ENCODE data around the gene UNK. TPM values are rescaled to one million over a fixed set of nuclear protein-coding genes. Genes with fewer than 3 reads are reported as not detected.

UNK gene
- total RNA-seq, 2 experiments from 2014 or later, result 41.5 to 67.6 TPM

- BruUV-seq (replicated peaks), result no TSS peak
- peak within 1 kb of the TSS; percentile 91 for H3K4me2 ChIP-seq (ENCODE audit: low read length)
- ChIA-PET POLR2A (interaction anchor here (0.6 to 3.0 kb wide), 11 partner anchors 9 to 138 kb away, joined by 3 to 12 read pairs (median 8); partner anchors contain the start of gene UNK), CTCF (ENCODE audit: unreplicated experiment) (interaction anchor here (0.9 to 3.1 kb wide), 4 partner anchors 12 to 82 kb away, joined by 3 to 15 read pairs (median 5); partner anchors contain the start of gene UNK)
- 0 out of 2 replicates have a peak, but pooled peaks cover 4% of the 10 kb centered on the region for H3K36me3 ChIP-seq (ENCODE audit: insufficient read depth, low read length)
- no peaks in the 10 kb centered on the region for H3K9me3 ChIP-seq (ENCODE audit: low read length)
- H3K4me3 ChIP-seq (ENCODE audit: low read depth, low read length, poor library complexity, severe bottlenecking), result peak within 1 kb of the TSS; percentile 75
- peak within 1 kb of the TSS; percentile 22 for H3K27ac ChIP-seq (ENCODE audit: low read depth, low read length, poor library complexity, severe bottlenecking)
- peak within 1 kb of the TSS; percentile 81 for H2AFZ ChIP-seq (ENCODE audit: low read length)
- H3K4me1 ChIP-seq (ENCODE audit: insufficient read depth, low read length, poor library complexity, severe bottlenecking), result peaks cover 18% of the 10 kb centered on the region
- no peaks in the 10 kb centered on the region for H3K79me2 ChIP-seq (ENCODE audit: insufficient read depth, low read depth, low read length)
- peak; percentile 48 for TF ChIP-seq CTCF (conservative IDR thresholded peaks at IDR 0.05; ENCODE audit: low read length)
- TF ChIP-seq EZH2phosphoT487 (IDR thresholded peaks at IDR 0.05; ENCODE audit: borderline replicate concordance, low read depth, low read length), result no peak
- H4K20me1 ChIP-seq (ENCODE audit: insufficient read depth, low read length), result no peaks in the 10 kb centered on the region
- DNase-seq (ENCODE audit: low spot score), result peak; percentile 91
- H3K9me2 ChIP-seq (ENCODE audit: insufficient read depth, low read length), result no peaks in the 10 kb centered on the region
- intact Hi-C loops (cut with micrococcal nuclease; ENCODE audit: unreplicated experiment), result loop anchor here (1.0 kb wide), 3 partner anchors 14 to 83 kb away; a partner anchor contains a TSS
Measured at GRCh38 chr17:75764711-75765421, 19.7 kb upstream of the UNK start, which contains the start of gene GALK1. Gene GALK1 (minus strand): TSS chr17:75765192. CDS start chr17:75765136, 56 bp downstream.

GRCh38 chr17:75765981-75766380 is 18.6 kb upstream of the UNK start:
- H2AFZ ChIP-seq (ENCODE audit: low read length), result no peak overlapping the region
- intact Hi-C loops (cut with micrococcal nuclease; ENCODE audit: unreplicated experiment), result loop anchor here (1.0 kb wide), 1 partner anchor 13 kb away; a partner anchor contains a TSS
- H3K9me2 ChIP-seq (ENCODE audit: insufficient read depth, low read length), result no peaks in the 10 kb centered on the region
- H3K79me2 ChIP-seq (ENCODE audit: insufficient read depth, low read depth, low read length), result no peaks in the 10 kb centered on the region
- CTCF ChIA-PET (ENCODE audit: unreplicated experiment), result interaction anchor here (0.6 to 3.1 kb wide), 6 partner anchors 10 to 89 kb away, joined by 3 to 15 read pairs (median 4); partner anchors contain the start of genes UNK and WBP2
- TF ChIP-seq EZH2phosphoT487 (IDR thresholded peaks at IDR 0.05; ENCODE audit: borderline replicate concordance, low read depth, low read length) (no peak), CTCF (conservative IDR thresholded peaks at IDR 0.05; ENCODE audit: low read length) (no peak)
- peaks cover 18% of the 10 kb centered on the region for H3K4me1 ChIP-seq (ENCODE audit: insufficient read depth, low read length, poor library complexity, severe bottlenecking)
- DNase-seq (ENCODE audit: low spot score), result no peak
- POLR2A ChIA-PET, result interaction anchor here (1.9 to 3.0 kb wide), 4 partner anchors 8 to 18 kb away, joined by 10 to 12 read pairs (median 10); partner anchors contain the start of gene UNK
- no peaks in the 10 kb centered on the region for H4K20me1 ChIP-seq (ENCODE audit: insufficient read depth, low read length)
- H3K9me3 ChIP-seq (ENCODE audit: low read length), result no peaks in the 10 kb centered on the region
- no peak overlapping the region for H3K4me3 ChIP-seq (ENCODE audit: low read depth, low read length, poor library complexity, severe bottlenecking)
- no peak overlapping the region for H3K4me2 ChIP-seq (ENCODE audit: low read length)
- no TSS peak for BruUV-seq (replicated peaks)
- 0 out of 2 replicates have a peak, but pooled peaks cover 4% of the 10 kb centered on the region for H3K36me3 ChIP-seq (ENCODE audit: insufficient read depth, low read length)
- H3K27ac ChIP-seq (ENCODE audit: low read depth, low read length, poor library complexity, severe bottlenecking), result no peak overlapping the region

All from OCI-LY7 (cell line).